GM18498 (cell line): ENCODE measurements around the gene TRPC4.

Source experiments
- ATAC-seq: cut with Tn5 transposase; IDR thresholded peaks from one replicate; pipeline ENCODE4 v1.9.1; 2021; ENCODE audit warnings: mild to moderate bottlenecking, moderate library complexity; ENCODE audit not compliant: unreplicated experiment

Gene TRPC4

DNA sequence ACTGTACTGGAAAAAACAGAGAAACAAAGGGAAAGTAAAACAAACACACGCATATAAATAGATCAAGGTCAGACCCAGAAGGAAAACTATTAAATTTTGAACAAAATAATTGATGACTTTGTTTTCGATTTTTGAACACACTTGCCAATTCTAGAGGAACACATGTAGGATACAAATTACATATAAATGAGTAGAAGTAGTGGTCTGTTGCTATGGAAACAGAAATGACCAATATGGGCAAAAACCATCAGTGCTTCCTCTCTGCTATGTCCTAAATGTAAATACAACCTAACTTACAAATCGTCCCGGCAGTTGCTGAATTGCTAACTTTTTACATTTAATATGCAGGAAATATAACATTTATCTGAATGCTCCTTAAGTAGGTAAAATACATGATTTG lies 205.8 kb downstream of the TRPC4 start:
- ATAC-seq, result no peak

DNA sequence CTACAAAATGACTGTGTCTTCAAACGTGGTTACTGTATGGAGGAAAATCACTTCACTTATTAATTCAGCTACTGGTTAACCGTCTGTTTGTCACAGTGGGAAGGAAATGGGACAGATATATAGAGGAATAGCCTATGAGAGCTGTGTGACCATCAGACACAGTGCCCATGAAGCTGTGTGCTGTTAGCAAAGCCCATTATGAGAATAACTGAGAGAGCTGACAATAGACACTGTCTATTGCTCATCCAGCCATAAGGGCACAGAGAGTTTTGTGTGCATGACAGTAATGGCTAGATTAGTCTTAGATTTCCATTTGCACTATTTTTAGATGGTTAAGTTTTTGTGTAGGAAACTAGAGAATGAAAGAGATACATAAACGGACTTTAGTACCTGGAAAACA lies 206.9 kb downstream of the TRPC4 start:
- ATAC-seq, result no peak

DNA sequence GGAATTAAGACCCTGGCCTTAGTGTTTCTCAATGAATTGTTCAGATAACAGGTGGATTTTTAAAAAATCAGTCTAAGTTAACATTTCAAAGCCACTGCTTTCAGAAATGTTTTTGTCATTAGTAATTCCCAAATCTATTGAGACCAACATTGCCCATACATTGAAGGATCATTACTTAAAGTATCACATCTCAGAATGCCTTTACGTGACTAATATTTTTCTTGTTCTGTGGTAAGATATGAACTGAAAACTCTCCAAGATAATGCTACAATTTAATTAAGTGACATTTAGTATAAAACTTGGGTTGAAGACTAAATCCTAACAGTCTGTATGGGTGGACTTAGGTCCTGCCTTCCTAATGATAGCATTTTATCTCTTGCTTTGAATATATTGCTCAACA lies 211.6 kb downstream of the TRPC4 start:
- ATAC-seq, result no peak

DNA sequence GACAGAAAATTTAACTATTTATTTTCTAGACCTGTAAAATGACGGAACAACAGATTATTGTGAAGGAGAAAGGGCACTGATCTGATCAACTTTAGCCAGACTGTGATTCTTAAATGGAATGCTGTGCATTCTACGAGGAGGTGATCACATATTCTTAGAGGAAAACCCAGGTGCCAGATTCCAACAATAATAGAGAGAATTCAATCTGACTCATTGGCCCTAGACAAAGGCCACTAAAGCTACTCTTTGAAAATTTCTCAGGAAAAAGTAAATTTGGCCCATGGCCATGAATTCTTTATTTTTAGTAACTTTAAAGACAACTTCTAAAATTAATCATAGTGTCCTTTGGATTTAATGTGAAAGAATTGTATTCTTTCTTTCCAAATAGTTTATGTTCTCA lies 212.4 kb downstream of the TRPC4 start:
- no peak for ATAC-seq

DNA sequence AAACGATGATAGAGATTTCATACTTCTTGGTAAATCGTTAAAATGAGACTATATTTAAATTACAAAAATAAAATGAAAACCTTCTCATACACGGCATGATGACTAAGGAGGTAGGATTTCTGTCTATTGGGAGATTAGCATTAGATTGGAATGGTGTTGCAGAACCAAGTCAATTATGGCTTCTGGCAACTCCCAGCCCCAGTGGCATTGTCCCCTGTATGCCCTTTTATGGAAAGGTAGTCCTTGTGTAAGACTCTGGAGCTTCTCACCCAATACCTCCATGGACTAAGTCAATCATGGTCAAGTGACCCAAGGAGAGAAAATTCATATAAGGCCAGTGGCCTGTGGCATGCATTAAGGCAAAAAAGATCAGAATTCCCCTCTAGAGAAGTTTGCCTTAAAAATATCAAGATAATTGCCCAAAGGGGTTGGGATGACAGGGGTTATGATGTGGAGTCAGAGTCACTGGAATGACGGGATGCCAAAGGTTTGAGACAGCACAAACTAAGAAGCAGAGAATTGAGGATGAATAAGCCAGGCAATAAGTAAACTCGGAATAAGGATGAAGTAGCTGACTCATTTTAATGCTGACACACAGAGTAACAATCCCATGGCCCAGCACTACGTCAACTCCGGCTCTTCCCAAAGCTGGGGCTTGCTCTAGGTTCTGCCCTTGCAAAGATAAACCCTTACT lies 213.2 kb downstream of the TRPC4 start:
- no peak for ATAC-seq

DNA sequence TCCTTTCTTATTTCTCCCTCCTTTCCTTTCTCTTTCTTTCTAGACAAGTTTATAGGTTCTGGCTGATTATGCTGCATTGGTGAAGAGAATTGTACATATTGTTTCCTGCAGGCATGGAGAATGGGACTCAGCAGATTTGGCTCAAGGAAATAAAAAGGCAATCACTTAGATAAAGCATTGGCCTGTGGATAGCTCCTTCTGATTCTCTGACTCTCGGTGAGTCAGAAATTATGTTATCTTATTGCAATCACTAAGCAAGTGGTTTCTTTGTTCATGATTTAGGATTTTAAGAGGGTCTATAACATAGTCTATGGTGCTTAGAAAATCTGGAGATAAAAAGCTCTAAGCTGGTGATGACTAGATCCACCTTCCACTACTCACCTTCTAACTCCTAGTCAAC lies 217.0 kb downstream of the TRPC4 start:
- no peak for ATAC-seq

DNA sequence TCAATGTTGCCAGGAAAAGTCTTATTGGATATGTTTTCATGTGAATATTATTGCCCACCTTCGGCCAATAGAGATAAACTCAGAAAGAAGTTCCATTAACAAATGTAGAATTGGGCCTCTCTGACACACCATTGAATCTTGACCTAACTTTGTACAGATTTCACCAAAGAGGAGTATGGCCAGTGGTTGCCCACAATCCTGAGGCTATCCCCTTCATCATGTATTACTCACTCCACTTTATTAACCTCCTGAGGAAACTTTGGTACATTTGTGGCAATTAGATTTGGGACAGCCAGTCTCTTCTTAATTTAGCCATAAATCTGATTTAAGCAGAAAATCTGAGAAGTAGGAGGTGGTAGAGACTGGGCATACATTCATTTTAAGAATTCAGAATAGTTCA lies 217.7 kb downstream of the TRPC4 start:
- no peak for ATAC-seq

DNA sequence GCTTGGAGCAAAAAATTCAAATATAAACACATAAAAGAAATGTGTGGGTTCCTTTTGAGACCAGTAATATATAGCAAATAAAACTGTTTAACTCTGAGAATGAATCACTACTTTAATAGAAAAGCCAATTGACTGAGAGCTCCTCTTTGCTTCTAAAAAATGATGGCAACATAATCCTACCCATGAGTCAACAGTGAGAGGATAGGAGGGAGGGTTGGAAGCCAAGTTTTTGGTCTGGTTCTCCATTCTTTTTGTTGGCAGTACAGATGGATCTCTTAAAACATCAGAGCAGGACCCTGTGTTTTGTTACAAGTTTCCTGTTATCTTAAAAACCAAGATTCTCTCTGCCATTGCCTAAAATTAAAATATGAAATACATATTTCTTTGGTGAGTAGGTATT lies 221.0 kb downstream of the TRPC4 start:
- no peak for ATAC-seq

DNA sequence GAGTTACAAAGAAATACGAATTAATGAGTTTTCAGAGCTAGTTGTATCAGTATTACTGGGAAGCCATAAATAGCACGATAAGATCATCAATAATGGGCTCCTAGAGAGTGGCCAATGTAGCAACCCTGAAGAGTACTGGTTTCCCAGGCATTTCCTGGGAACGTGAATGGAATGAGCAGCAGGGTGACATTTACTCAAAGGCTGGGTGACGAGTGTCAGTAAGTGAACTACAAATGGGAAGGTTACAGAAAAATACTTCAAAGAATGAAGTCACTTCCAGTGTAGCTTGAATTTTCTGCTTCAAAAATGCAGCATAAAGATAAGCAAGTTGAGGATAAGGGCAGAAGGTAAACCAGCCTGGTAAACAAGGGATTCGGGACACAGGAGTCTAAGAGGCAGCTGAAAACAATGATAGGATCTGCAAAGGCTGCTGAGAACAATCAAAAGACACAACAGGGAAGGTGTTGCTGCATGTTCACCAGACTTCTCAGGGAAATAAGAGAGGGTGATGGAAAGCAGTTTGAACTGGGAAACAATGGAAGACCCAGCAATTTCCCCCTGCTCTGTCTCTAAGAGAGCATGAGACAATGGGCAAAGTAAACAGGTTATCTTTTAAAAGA lies 222.4 kb downstream of the TRPC4 start:
- no peak for ATAC-seq

DNA sequence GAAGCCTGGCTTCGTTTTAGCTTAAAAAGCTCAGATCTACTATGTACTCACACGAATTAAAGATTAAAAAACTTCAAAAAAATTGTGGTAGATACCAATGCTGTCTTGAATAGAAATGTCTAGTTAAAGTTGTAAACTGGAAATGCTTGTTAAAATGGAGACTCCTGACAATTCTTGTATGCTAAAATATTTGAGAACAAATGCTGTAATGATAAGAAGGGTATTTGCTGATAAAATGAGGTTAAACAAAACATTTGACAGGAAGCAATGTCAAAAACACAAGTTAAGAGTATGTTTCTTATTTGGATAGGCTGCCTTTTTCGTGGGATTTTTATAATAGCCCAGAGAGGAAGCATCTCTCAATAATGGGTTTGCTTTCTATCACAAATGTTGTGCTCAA lies 223.0 kb downstream of the TRPC4 start:
- ATAC-seq, result no peak

DNA sequence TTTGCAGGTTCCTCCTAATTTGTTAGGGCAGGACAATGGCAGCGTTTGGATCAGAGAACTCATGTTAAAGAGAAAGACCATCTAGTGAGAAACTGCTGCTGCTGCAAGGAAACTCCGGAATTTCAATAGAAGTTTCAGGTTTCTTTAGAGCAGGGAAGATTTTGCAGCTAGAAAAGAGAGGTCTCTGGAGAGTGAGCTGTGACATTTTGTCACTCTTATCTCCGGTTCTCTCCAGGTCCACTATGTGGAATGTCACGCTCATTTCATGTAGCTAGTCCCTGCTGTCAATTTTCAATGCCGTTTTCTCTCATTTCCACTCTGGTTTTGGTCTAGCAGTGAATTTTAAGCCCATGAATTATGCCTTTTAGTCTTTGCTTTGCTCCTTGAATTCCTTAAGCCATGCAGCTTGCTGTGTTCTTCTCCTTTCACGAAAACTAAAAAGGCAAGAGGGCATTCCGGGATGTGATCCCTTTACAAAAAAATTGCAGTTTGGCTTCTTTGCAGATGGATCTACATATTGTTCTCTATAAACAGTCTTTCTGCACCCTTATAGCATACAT lies 224.3 kb downstream of the TRPC4 start:
- ATAC-seq, result no peak

DNA sequence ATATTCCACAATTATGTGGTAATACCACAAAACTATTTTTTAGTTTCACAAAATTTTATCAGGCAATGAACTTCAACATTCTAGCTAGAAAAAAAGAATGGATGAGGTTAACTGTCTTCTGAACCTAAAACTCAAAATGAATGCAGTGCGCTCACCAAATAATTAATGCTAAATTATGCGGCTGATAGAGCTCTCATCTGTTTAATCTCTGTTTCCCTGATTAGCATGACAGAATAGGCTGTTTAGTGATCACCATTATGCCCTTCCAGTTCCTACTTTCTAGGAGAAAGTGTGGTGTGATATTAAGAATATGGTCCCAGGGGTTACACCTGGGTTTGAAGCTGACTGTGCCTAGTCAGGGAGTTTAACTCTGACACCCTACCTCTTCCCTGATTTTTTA lies 228.2 kb downstream of the TRPC4 start:
- no peak for ATAC-seq

DNA sequence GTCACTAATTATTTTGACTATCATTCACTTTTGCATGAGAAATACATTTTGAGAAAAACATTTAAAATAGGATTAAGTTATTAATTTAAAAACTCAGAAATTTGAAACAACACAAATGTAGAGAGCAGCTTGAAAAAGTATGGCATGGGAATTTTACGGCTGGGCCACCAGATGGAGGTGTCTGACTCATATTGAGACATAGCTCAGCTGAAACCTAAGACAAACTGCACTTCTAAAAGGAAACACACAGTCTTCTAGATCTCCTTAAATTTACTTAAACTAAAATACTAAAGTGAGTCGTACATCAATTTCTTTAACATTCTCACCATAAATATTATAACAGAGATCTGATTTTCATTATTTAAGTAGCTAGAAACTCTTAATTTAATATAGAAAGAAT lies 229.1 kb downstream of the TRPC4 start:
- no peak for ATAC-seq

DNA sequence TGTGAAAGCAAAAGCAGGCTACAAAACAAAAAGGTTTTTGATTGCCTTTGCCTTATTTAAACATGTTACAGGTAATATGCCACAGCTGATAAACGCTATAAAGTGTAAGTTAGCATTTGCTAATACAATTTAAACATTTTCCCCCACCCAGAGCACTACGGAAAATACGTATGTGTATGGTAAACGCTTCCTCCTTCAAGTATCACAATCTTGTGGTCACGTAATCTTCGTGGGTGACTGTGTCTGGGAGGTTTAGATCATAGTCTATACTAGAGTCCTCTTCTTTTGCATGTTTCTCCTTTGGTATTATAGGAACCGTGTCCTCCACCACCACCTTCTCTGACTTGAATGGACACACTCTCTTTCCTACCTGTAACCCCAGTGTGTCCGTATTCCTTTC lies 232.9 kb downstream of the TRPC4 start:
- no peak for ATAC-seq

DNA sequence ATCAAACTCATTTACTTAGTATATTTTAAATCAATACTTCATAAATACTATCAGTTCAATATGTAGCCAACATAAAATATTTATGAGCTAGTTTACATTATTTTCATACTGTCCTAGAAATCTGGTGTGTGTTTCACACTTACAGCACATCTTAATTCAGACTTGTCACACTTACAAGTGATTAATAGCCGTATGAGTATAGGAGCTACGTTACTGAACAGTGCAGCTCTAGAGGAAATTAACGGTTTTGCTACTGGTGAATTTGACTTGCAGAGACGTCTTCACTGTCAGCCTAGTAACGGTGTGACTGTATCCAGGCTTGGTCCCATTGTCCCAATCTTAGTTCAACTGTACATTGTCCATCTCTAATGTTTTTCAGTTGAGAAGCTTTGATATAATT lies 237.3 kb downstream of the TRPC4 start:
- ATAC-seq, result no peak

DNA sequence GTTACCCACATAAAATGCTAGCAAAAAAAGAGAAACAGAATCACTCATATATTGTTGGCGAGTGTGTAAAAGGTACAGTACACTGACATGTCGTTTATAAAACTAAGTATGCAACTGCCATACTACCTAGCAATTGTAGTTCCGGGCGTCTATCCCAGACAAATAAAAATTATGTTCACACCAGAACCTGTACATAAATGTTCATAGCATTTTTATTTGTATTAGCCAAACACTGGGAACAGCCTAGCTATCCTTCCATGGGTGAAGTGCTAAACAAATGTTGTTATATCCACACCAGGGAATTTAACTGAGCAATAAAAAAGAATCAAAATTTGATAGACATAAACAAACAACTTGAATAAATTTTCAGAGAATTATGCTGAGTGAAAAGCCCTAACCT lies 242.1 kb downstream of the TRPC4 start:
- ATAC-seq, result no peak

DNA sequence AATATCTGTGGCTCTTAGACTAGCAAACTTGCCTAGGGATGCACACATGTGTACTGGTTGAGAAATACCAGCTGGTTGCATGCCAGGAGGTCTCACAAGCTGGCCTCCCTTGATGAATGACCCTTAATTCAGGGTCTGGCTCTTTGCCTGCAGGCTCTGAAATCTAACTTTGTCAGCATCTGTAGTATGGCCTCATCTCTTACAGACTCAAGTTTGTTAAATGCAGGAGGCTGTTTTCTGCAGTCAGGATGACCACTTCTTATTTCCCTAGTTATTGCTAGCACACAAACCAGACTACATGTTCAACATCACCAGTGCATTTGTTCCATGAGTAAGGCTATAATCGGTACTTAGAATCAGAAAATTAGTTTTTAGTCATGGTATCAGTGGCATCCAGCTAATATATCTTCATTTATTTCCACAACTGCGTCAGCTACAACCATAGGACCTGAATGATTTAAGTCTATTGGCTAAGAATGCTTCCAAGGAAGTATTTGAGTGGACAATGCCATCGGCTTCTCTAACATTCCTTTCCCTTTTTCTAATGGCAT lies 247.7 kb downstream of the TRPC4 start:
- no peak for ATAC-seq

DNA sequence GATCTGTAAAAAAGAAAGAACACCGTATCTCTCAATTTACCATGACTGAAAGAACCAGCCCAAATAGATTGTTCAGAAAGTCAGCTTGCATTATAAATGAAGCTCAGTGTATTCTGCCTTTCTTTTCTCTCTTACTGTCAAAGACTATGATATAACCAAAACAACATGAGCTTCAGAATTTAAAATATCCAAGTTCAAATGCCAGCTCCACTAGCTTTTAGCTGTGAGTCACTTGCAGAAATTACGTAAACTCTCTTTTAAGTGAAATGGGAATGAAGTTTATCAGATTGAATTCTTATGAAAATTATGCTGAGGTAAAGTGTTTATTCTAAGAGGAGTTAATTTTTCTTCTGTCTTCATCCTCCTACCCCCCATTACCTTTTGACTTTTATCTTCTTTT lies 251.0 kb downstream of the TRPC4 start:
- ATAC-seq, result no peak

DNA sequence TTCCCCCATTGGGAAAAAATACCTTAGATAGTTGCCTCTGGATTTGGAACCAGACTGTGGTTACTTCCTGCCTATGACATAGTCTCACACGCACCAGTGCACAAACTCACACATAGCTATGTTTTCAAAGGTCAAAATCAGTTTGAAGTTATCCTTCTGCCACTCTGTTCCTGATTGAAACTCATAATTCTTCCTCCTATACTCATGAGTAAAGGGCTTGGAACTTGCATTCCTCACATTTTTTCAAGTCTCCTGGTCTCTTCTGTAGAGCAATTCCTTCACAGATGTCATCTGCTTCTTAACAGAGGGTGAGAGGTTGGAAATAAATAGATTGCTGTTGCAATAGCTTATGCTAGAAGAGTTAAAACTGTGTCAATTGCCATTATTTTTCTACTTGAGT lies 252.4 kb downstream of the TRPC4 start:
- ATAC-seq, result no peak

DNA sequence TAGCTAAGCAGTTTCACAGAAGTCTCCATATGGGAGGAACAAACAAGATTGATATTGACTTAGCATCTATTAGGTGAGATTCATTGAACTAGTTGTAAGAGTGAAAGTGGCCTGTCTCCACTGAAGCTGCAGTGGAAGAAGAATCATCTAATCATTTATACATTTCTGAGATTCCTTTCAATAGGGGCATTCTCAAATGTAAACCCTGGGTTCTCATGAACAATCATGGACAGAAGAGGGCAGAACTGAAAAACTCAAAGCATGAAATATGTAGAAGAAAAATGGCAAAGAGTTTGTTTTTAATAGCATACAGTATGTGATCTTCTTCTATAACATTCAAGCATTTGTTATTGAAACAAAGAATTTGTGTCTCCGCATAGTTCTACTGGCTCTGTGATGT lies 253.4 kb downstream of the TRPC4 start:
- no peak for ATAC-seq

DNA sequence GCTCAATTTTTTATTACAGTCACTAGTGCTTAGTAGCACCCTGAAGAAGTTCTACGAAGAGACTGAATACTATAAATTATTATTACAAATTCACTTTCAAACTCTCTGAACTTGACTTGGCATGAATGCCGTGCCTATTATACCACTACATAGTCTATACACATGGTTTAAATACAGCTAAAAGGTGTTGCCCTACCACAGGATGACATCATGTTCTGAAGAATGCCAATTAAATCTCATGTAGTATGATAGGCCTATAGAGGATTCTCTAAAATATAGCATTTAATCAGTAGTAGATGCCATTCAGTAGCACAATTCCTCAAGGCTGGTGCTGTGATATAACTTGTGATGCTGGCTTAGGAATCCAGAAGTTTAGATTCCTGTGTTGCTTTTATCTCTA lies 254.3 kb downstream of the TRPC4 start:
- no peak for ATAC-seq

DNA sequence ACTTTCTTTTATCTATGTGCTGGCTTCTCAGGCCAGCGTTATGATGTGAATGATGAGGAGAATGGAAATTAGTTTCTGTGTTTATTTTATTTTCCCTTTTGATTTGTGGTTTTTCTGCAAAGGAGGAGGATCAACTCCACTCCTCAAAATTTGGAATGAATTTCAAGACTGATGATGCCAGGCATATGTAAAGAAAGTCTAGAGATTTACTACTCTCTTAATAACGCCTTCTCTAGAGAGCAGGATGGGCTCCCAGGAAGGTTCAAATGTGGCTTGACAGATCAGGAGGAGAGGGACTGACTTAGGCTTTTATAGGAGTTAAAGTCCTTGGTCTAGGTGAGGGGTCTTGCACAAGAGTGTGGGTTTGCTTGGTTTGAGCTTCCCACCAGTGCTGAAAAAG lies 255.9 kb downstream of the TRPC4 start:
- no peak for ATAC-seq
